SK-N-SH treated with all-trans-retinoic acid at 6 μM for 48 hours (cell line): ENCODE data around the gene MAD2L2.

Experiments
- ATAC-seq: fragments of 200-7000 bp; cut with Tn5 transposase; 3 replicates; pipeline ENCODE4 v1.9.1; 2020; ENCODE audit warnings: mild to moderate bottlenecking, moderate library complexity
- ARNTL ChIP-seq: fragments of 450-650 bp; formaldehyde crosslinking; IDR thresholded peaks from 2 replicates; pipeline ENCODE4 v1.5.0; 2020; ENCODE audit warnings: low read depth, mild to moderate bottlenecking, moderate library complexity, borderline replicate concordance
- BACH2 ChIP-seq: fragments of 250-450 bp; sonication (Bioruptor Pico); IDR thresholded peaks from 2 replicates; pipeline ENCODE4 v1.9.0; 2021; ENCODE audit warnings: mild to moderate bottlenecking, borderline replicate concordance
- CREB5 ChIP-seq: fragments of 250-450 bp; sonication (Bioruptor Pico); IDR thresholded peaks from 2 replicates; pipeline ENCODE4 v1.5.1; 2020; ENCODE audit warnings: low read depth, mild to moderate bottlenecking, moderate library complexity
- CSRNP3 ChIP-seq: fragments of 250-450 bp; sonication (Bioruptor Pico); IDR thresholded peaks from 2 replicates; pipeline ENCODE4 v1.5.1; 2021; ENCODE audit warnings: mild to moderate bottlenecking, moderate library complexity
- ESRRG ChIP-seq: fragments of 250-450 bp; sonication (Bioruptor Pico); IDR thresholded peaks from 2 replicates; pipeline ENCODE4 v1.6.1; 2021; ENCODE audit warnings: mild to moderate bottlenecking
- GLIS3 ChIP-seq: fragments of 250-450 bp; sonication (Bioruptor Pico); IDR thresholded peaks from 2 replicates; pipeline ENCODE4 v1.5.0; 2020; ENCODE audit warnings: mild to moderate bottlenecking, moderate library complexity
- ISL1 ChIP-seq: fragments of 250-450 bp; sonication (Bioruptor Pico); IDR thresholded peaks from 2 replicates; pipeline ENCODE4 v2.1.2; 2022; ENCODE audit warnings: mild to moderate bottlenecking, moderate library complexity
- OSR1 ChIP-seq: fragments of 250-450 bp; sonication (Bioruptor Pico); IDR thresholded peaks from 2 replicates; pipeline ENCODE4 v1.8.0; 2022; ENCODE audit warnings: moderate library complexity, mild to moderate bottlenecking, inconsistent platforms
- PATZ1 ChIP-seq: fragments of 250-450 bp; sonication (Bioruptor Pico); IDR thresholded peaks from 2 replicates; pipeline ENCODE4 v1.8.0; 2020; ENCODE audit warnings: mild to moderate bottlenecking, moderate library complexity, borderline replicate concordance
- PPARA ChIP-seq: fragments of 250-450 bp; sonication (Bioruptor Pico); IDR thresholded peaks from 2 replicates; pipeline ENCODE4 v1.5.0; 2020; ENCODE audit warnings: mild to moderate bottlenecking, borderline replicate concordance
- RARB ChIP-seq: fragments of 250-450 bp; sonication (Bioruptor Pico); IDR thresholded peaks from 2 replicates; pipeline ENCODE4 v1.8.0; 2021; ENCODE audit warnings: mild to moderate bottlenecking, moderate library complexity
- SNAI2 ChIP-seq: fragments of 250-450 bp; sonication (Bioruptor Pico); IDR thresholded peaks from 2 replicates; pipeline ENCODE4 v1.5.0; 2020; ENCODE audit warnings: mild to moderate bottlenecking, moderate library complexity
- TCF4 ChIP-seq: fragments of 250-450 bp; sonication (Bioruptor Pico); IDR thresholded peaks from 2 replicates; pipeline ENCODE4 v1.8.0; 2021; ENCODE audit warnings: mild to moderate bottlenecking, moderate library complexity, borderline replicate concordance
- TOX ChIP-seq: fragments of 250-450 bp; sonication (Bioruptor Pico); IDR thresholded peaks from 2 replicates; pipeline ENCODE4 v1.8.0; 2021; ENCODE audit warnings: mild to moderate bottlenecking, moderate library complexity, borderline replicate concordance
- TSHZ2 ChIP-seq: fragments of 250-450 bp; sonication (Bioruptor Pico); IDR thresholded peaks from 2 replicates; pipeline ENCODE4 v1.5.0; 2020; ENCODE audit warnings: mild to moderate bottlenecking, moderate library complexity
- ZC3H10 ChIP-seq: fragments of 250-450 bp; sonication (Bioruptor Pico); IDR thresholded peaks from 2 replicates; pipeline ENCODE4 v1.5.1; 2021; ENCODE audit warnings: mild to moderate bottlenecking, moderate library complexity
- ZFP3 ChIP-seq: fragments of 250-450 bp; sonication (Bioruptor Pico); IDR thresholded peaks from 2 replicates; pipeline ENCODE4 v1.5.0; 2020; ENCODE audit warnings: mild to moderate bottlenecking, moderate library complexity
- ZFP30 ChIP-seq: fragments of 450-650 bp; formaldehyde crosslinking; IDR thresholded peaks from 2 replicates; pipeline ENCODE4 v1.5.0; 2022; ENCODE audit warnings: mild to moderate bottlenecking, moderate library complexity
- ZNF70 ChIP-seq: fragments of 450-650 bp; formaldehyde crosslinking; IDR thresholded peaks from 2 replicates; pipeline ENCODE4 v1.5.0; 2020; ENCODE audit warnings: mild to moderate bottlenecking, moderate library complexity
- ZNF8 ChIP-seq: fragments of 450-650 bp; formaldehyde crosslinking; IDR thresholded peaks from 2 replicates; pipeline ENCODE4 v1.5.0; 2020; ENCODE audit warnings: mild to moderate bottlenecking, moderate library complexity

The MAD2L2 gene

GRCh38 chr1:11648732-11649158 is 32.2 kb downstream of the MAD2L2 start:
- no peak for ATAC-seq
- no peak for TF ChIP-seq CSRNP3 (CRISPR knock-in tag)
- TF ChIP-seq PPARA (CRISPR knock-in tag): no peak
- no peak for TF ChIP-seq ZFP3
- no peak for TF ChIP-seq SNAI2 (CRISPR knock-in tag)
- no peak for TF ChIP-seq CREB5 (CRISPR knock-in tag)
- no peak for TF ChIP-seq ZFP30 (CRISPR knock-in tag)
- no peak for TF ChIP-seq RARB (CRISPR knock-in tag)
- TF ChIP-seq TCF4: no peak
- TF ChIP-seq GLIS3 (CRISPR knock-in tag): no peak
- TF ChIP-seq ZNF8 (CRISPR knock-in tag): no peak
- TF ChIP-seq PATZ1: no peak
- TF ChIP-seq TSHZ2 (CRISPR knock-in tag): no peak
- no peak for TF ChIP-seq BACH2 (CRISPR knock-in tag)
- no peak for TF ChIP-seq OSR1
- TF ChIP-seq, all 23 proteins: peak for 0

GRCh38 chr1:11648039-11648438 is 32.9 kb downstream of the MAD2L2 start:
- no peak for ATAC-seq
- TF ChIP-seq ZNF70 (CRISPR knock-in tag) (no peak), TCF4 (no peak)

GRCh38 chr1:11647333-11647732 is 33.6 kb downstream of the MAD2L2 start:
- no peak for TF ChIP-seq TOX (CRISPR knock-in tag)
- TF ChIP-seq ESRRG: no peak
- TF ChIP-seq ZC3H10: no peak
- TF ChIP-seq TSHZ2 (CRISPR knock-in tag): no peak
- TF ChIP-seq ISL1: no peak
- no peak for TF ChIP-seq ZNF70 (CRISPR knock-in tag)
- TF ChIP-seq ZFP30 (CRISPR knock-in tag): no peak
- no peak for TF ChIP-seq ZFP3
- no peak for TF ChIP-seq ARNTL (CRISPR knock-in tag)

GRCh38 chr1:11646317-11646716 is 34.6 kb downstream of the MAD2L2 start:
- no peak for ATAC-seq
- TF ChIP-seq ZNF8 (CRISPR knock-in tag) (no peak), ZNF70 (CRISPR knock-in tag) (no peak)

More at GRCh38 chr1:11647333-11647732, 33.6 kb downstream of the MAD2L2 start:
- no peak for ATAC-seq
